Caco-2 (cell line): ENCODE measurements around the gene CACNA2D4. TPM values are rescaled to one million over a fixed set of nuclear protein-coding genes. Genes with fewer than 3 reads are reported as not detected.

Source experiments
- BruUV-seq: library from RNA; stranded (reverse); fragments of 400-500 nt; replicated peaks from 2 replicates; lab custom pipeline; 2021; lab: Mats Ljungman, UMichigan
- CTCF ChIA-PET: fragments of 300-600 bp; sonication (Branson Sonifier 250); formaldehyde crosslinking; loops from one replicate; lab custom pipeline; 2022; ENCODE audit warnings: antibody characterized with exemption; lab: Charles Lee
- POLR2A ChIA-PET: fragments of 300-600 bp; sonication (Branson Sonifier 250); formaldehyde crosslinking; loops from one replicate; lab custom pipeline; 2022; ENCODE audit warnings: antibody characterized with exemption; lab: Charles Lee
- DNase-seq, 2 experiments: peaks; one replicate each; pipeline versions ENCODE4 v3.0.0 to v3.0.0-alpha.2; 2020 to 2022
- H3K27me3 ChIP-seq: replicated peaks from 2 replicates; pipeline ENCODE4 v1.6.0; 2011; ENCODE audit warnings: low read length; ENCODE audit not compliant: control insufficient read depth, insufficient read depth
- H3K36me3 ChIP-seq: 2 replicates; pipeline ENCODE4 v1.5.1; 2011; ENCODE audit warnings: low read length; ENCODE audit not compliant: control insufficient read depth, insufficient read depth
- H3K4me1 ChIP-seq: fragments of 250-450 bp; sonication (Bioruptor Pico); 2 replicates; pipeline ENCODE4 v1.5.1; 2020; ENCODE audit warnings: mild to moderate bottlenecking
- H3K4me3 ChIP-seq: 2 replicates; pipeline ENCODE4 v1.5.1; 2011; ENCODE audit warnings: low read depth, mild to moderate bottlenecking, control low read depth, low read length
- H3K9me3 ChIP-seq: fragments of 250-450 bp; sonication (Bioruptor Pico); 2 replicates; pipeline ENCODE4 v1.5.1; 2020; ENCODE audit warnings: mild to moderate bottlenecking, moderate library complexity
- H3K27ac Mint-ChIP-seq: one replicate; pipeline ENCODE4 v1.8.0; 2022; ENCODE audit warnings: mixed read lengths; ENCODE audit not compliant: unreplicated experiment
- H3K27me3 Mint-ChIP-seq: one replicate; pipeline ENCODE4 v1.8.0; 2022; ENCODE audit warnings: mixed read lengths; ENCODE audit not compliant: insufficient read depth, unreplicated experiment
- H3K36me3 Mint-ChIP-seq: one replicate; pipeline ENCODE4 v1.8.0; 2022; ENCODE audit warnings: mild to moderate bottlenecking, mixed read lengths; ENCODE audit not compliant: insufficient read depth, unreplicated experiment
- H3K4me1 Mint-ChIP-seq: one replicate; pipeline ENCODE4 v1.8.0; 2022; ENCODE audit warnings: low read depth, mixed read lengths; ENCODE audit not compliant: unreplicated experiment
- H3K4me3 Mint-ChIP-seq: one replicate; pipeline ENCODE4 v1.8.0; 2022; ENCODE audit warnings: mild to moderate bottlenecking, moderate library complexity, mixed read lengths; ENCODE audit not compliant: unreplicated experiment
- H3K9me3 Mint-ChIP-seq: one replicate; pipeline ENCODE4 v1.8.0; 2022; ENCODE audit warnings: mixed read lengths; ENCODE audit not compliant: unreplicated experiment
- CTCF ChIP-seq, 2 experiments: fragments of 200-600 bp in 1 of 2; IDR thresholded peaks; 1 replicate in 1 of 2; 2 replicates in 1 of 2; pipeline versions ENCODE4 v1.5.1 to v1.8.0; 2011 to 2022; ENCODE audit warnings: antibody characterized with exemption in 1 of 2, control low read depth in 1 of 2, inconsistent platforms in 1 of 2, low read depth in 1 of 2, low read length in 1 of 2, mild to moderate bottlenecking in 1 of 2, moderate library complexity in 1 of 2; ENCODE audit not compliant: insufficient read depth in 1 of 2, severe bottlenecking in 1 of 2, unreplicated experiment in 1 of 2
- intact Hi-C: fragments of 100-400 bp; cut with micrococcal nuclease; formaldehyde crosslinking; loops from one replicate; pipeline ENCODE4 v1.10.0; 2022; ENCODE audit not compliant: unreplicated experiment
- total RNA-seq: library from RNA; stranded (reverse); gene quantifications from 2 replicates; pipeline ENCODE4 v1.2.3, GENCODE V29; 2022

CACNA2D4 gene
- total RNA-seq, 1 experiment from 2014 or later = 2.2 TPM

- Mint-ChIP-seq H3K4me3 (no peak overlapping the region), H3K4me1 (peaks cover 9% of the 10 kb centered on the region), H3K9me3 (no peaks in the 10 kb centered on the region), H3K27ac (peak overlapping the region; percentile 3), H3K36me3 (peaks cover 74% of the 10 kb centered on the region), H3K27me3 (no peaks in the 10 kb centered on the region)
- intact Hi-C loops = loop anchor here (1.0 to 2.0 kb wide), 6 partner anchors 80 to 157 kb away; partner anchors contain the start of gene ADIPOR2
- Histone ChIP-seq H3K4me1 (peaks cover 5% of the 10 kb centered on the region; the same call in 1 of the 2 replicates), H3K36me3 (peaks cover 5% of the 10 kb centered on the region), H3K27me3 (no peaks in the 10 kb centered on the region), H3K9me3 (no peaks in the 10 kb centered on the region), H3K4me3 (no peak overlapping the region)
- TF ChIP-seq CTCF (IDR thresholded peaks at IDR 0.05; ENCODE audit: insufficient read depth in 1 of 2, low read depth in 1 of 2, low read length in 1 of 2, severe bottlenecking in 1 of 2, unreplicated experiment in 1 of 2) = peak; percentile 91 to 93
- DNase-seq = peak in 1 of 2 experiments; percentile 77
- CTCF ChIA-PET = interaction anchor here (0.5 to 3.5 kb wide), 28 partner anchors 9 to 673 kb away, joined by 3 to 97 read pairs (median 4); partner anchors contain the start of genes ADIPOR2 and WNT5B
- BruUV-seq = no TSS peak
- POLR2A ChIA-PET = interaction anchor here (1.0 to 1.4 kb wide), 3 partner anchors 81 to 138 kb away, joined by 3 to 7 read pairs (median 4); partner anchors contain the start of gene ADIPOR2
These were observed 127.2 kb downstream of the CACNA2D4 start for GRCh38 chr12:1791104-1791841.

GRCh38 chr12:1790444-1790843, 128.0 kb downstream of the CACNA2D4 start:
- no peak for TF ChIP-seq CTCF (IDR thresholded peaks at IDR 0.05; ENCODE audit: insufficient read depth in 1 of 2, low read depth in 1 of 2, low read length in 1 of 2, severe bottlenecking in 1 of 2, unreplicated experiment in 1 of 2)
- Mint-ChIP-seq H3K4me1 (peaks cover 1% of the 10 kb centered on the region), H3K36me3 (peaks cover 74% of the 10 kb centered on the region), H3K27ac (peak overlapping the region; percentile 3), H3K4me3 (no peak overlapping the region), H3K9me3 (no peaks in the 10 kb centered on the region), H3K27me3 (no peaks in the 10 kb centered on the region)
- intact Hi-C loops = loop anchor here (2.0 kb wide), 2 partner anchors 100 to 130 kb away; partner anchors contain the start of gene ADIPOR2
- H3K36me3 ChIP-seq = peaks cover 5% of the 10 kb centered on the region
- CTCF ChIA-PET = interaction anchor here (0.6 to 3.5 kb wide), 21 partner anchors 9 to 672 kb away, joined by 3 to 97 read pairs (median 6); partner anchors contain the start of genes ADIPOR2 and WNT5B
- no peaks in the 10 kb centered on the region for H3K27me3 ChIP-seq
- POLR2A ChIA-PET = interaction anchor here (1.0 to 1.4 kb wide), 2 partner anchors 80 to 100 kb away, joined by 3 to 7 read pairs; partner anchors contain the start of gene ADIPOR2
- BruUV-seq = no TSS peak
- H3K4me1 ChIP-seq = no peaks in the 10 kb centered on the region
- no peaks in the 10 kb centered on the region for H3K9me3 ChIP-seq
- no peak for DNase-seq
- H3K4me3 ChIP-seq = no peak overlapping the region

GRCh38 chr12:1787714-1788113, 130.7 kb downstream of the CACNA2D4 start:
- no peak for DNase-seq
- Mint-ChIP-seq H3K36me3 (peaks cover 95% of the 10 kb centered on the region), H3K27ac (no peak overlapping the region), H3K9me3 (no peaks in the 10 kb centered on the region), H3K4me1 (no peaks in the 10 kb centered on the region), H3K4me3 (no peak overlapping the region), H3K27me3 (no peaks in the 10 kb centered on the region)
- Histone ChIP-seq H3K36me3 (peaks cover 5% of the 10 kb centered on the region), H3K4me3 (no peak overlapping the region), H3K27me3 (no peaks in the 10 kb centered on the region), H3K9me3 (no peaks in the 10 kb centered on the region), H3K4me1 (no peaks in the 10 kb centered on the region)
- BruUV-seq = no TSS peak
- ChIA-PET CTCF (interaction anchor here (1.5 kb wide), 1 partner anchor 135 kb away, joined by 11 read pairs; no protein-coding TSS in a partner anchor), POLR2A (no interaction called here)
- TF ChIP-seq CTCF (IDR thresholded peaks at IDR 0.05; ENCODE audit: insufficient read depth in 1 of 2, low read depth in 1 of 2, low read length in 1 of 2, severe bottlenecking in 1 of 2, unreplicated experiment in 1 of 2) = no peak
- intact Hi-C loops = no loop called here
